VCaP (cell line): Measurements from ENCODE around the gene CLBA1.

Experiments
- H3K27ac ChIP-seq: fragments of 450-650 bp; 2 replicates; pipeline ENCODE4 v1.5.1; 2017
- TF ChIP-seq, protein P1 (sequence below): fragments of 450-650 bp; conservative IDR thresholded peaks from 2 replicates; pipeline ENCODE4 v1.5.1; 2017; ENCODE audit warnings: mild to moderate bottlenecking, moderate library complexity

Gene CLBA1

DNA sequence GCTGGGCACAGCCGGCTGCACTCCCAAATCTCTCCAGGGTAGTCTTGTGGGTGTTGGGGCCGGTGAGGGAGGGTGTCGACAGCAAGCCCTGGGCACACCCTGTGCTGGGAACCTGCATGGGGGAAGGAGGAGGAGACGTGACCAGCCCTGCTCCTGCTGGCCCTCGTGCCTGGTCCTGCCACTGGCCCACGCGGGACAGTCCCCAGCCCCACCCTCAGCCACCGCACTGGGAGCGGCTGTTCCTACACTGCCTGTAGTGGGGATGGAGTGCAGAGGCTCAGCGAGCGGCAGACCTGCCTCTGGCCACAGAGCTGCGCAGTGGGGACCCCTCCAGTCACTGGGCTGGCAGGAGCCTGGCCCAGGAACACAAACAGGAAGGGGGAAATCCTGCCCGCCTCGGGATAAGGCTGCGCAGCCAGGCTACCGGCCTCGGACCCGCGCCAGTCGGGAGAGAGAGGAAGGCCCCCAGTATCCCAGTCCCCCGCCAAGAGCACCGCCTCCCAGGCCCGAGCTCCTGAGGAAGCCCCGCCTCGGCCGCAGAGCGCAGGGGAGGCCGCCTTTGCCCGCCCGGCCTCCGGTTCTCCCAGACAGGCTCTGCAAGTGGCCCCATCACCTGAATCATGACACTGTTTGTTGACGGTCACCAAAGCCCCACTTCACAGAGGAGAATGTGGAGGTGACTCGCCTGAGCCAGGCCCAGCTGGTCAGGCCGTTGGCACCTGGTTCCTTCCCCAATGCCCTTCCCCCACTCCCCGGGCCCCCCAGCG is 18.0 kb upstream of the CLBA1 start:
- TF ChIP-seq, protein P1, sequence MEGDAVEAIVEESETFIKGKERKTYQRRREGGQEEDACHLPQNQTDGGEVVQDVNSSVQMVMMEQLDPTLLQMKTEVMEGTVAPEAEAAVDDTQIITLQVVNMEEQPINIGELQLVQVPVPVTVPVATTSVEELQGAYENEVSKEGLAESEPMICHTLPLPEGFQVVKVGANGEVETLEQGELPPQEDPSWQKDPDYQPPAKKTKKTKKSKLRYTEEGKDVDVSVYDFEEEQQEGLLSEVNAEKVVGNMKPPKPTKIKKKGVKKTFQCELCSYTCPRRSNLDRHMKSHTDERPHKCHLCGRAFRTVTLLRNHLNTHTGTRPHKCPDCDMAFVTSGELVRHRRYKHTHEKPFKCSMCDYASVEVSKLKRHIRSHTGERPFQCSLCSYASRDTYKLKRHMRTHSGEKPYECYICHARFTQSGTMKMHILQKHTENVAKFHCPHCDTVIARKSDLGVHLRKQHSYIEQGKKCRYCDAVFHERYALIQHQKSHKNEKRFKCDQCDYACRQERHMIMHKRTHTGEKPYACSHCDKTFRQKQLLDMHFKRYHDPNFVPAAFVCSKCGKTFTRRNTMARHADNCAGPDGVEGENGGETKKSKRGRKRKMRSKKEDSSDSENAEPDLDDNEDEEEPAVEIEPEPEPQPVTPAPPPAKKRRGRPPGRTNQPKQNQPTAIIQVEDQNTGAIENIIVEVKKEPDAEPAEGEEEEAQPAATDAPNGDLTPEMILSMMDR: no peak
- no peak overlapping the region for H3K27ac ChIP-seq

DNA sequence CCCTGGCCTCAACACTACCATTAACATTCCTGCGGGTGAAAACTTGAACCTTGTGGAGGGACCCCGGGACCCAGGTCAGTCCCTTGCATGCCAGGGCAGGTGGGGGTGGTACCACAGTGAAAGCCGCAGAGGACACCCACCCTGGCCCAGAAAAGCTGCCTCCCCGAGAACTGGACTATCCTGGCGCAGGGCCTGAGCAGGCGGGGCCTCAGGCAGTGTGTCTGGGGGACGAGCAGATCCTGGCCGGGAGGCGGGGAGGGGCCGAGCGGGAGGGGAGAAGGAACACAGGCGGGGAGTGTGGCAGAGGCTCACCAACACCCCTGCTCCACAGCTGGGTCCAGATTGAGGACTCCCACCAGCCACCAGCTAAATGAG is 17.4 kb upstream of the CLBA1 start:
- no peak overlapping the region for H3K27ac ChIP-seq
- TF ChIP-seq, protein P1: no peak

DNA sequence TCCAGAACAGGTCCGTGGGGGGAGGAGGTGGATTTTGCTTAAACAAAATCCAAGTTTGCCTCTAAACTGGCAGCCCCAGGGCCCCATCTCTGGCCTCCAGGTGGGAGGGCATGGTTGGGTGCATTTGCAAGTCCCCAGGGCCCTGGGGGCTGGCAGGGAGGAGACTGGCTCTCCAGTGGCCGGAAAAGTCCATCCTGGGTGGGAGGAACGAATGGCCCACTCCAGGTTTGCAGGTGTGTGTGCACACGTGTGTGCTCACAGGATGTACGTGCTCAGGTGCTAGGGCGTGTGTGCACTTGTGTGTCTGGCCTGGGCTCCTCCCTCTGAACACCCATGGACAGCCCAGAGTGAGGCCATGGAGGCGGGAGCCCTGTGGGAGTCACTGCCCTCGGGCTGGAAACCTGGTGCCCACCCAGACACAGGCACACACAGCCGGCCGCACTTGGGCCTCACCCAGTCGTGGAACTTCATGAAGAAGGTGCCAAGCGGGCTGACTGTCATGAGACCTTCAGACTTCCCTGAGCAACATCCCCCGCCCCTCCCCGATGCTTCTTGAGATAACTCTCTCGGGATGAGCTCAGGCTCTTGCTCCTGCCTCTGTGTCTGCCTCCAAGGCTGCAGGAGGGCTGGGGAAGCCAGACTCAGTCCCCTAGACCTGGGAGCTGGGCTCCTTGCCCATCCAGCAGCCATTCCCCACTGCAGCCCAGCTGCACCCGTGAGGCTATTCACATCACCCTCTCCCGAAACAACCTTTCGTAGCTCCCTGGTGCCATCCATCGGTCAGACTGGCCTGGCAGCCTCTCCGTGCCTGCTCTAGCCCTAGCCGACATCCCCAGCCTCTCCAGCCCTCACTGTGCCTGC is 16.8 kb upstream of the CLBA1 start:
- TF ChIP-seq, protein P1: peak; percentile 30
- no peak overlapping the region for H3K27ac ChIP-seq

DNA sequence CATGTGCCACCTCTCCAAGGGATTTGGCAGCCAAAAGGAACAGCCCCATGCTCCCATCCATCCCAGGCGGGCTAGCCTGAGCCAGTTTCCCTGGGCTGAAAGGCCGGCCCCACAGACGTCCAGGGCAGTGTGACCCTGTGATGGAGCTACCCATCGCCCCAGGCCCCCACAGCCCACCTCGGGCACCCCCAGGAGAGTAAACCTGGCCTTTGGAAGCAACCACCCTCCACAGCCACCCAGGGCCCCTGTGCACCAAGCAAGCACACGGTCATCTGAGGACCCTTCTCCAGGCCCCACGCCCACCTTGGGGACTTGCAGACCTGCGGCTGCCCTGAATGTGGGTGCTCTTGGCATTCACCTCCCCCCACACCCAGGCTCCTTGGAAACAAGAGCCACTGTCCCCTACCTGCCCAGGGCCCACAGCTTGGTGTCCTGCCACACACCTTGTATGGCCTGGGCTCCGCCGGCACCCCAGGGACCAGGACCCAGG is 15.8 kb upstream of the CLBA1 start:
- TF ChIP-seq, protein P1: no peak
- H3K27ac ChIP-seq: no peak overlapping the region

DNA sequence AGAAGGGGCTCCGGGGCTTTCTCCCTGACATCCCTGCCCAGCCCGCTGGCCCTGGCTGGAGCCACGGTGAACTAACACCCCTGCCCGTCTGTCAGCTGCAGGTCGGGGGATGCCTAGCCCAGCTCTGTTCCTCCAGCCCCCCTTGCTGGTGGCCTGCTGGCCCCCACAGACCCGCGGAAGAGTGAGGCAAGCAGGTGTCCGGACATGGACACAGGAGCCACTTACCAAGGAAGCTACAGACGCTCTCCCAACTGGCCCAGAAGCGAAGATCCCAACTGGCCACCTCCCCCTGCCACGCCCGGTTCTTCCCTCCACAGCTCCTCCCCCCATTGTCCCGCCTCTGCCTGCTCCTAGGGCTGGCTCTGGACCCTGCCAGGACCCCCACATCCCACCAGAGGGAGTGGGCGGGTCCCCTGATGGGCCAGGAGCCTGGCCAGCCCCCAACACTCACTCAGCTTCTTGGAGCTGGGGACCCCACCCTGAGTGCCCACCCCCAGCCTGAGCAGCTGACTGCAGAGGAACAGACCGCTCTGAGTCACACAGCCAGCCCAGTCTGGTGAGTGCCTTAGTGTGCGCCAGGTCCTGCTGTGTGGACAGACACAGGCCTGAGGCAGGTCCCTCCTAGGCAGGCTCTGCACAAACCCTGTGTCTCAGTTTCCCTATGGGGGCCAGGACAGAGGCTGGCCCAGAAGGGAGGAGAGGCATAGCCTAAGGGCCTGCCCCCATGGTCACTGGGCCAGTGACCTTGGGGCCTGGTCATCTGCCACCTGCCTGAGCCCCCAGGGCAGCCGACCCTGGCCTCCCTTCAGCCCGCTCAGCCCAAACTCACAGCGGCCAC is 15.1 kb upstream of the CLBA1 start:
- H3K27ac ChIP-seq: no peak overlapping the region
- TF ChIP-seq, protein P1: no peak

DNA sequence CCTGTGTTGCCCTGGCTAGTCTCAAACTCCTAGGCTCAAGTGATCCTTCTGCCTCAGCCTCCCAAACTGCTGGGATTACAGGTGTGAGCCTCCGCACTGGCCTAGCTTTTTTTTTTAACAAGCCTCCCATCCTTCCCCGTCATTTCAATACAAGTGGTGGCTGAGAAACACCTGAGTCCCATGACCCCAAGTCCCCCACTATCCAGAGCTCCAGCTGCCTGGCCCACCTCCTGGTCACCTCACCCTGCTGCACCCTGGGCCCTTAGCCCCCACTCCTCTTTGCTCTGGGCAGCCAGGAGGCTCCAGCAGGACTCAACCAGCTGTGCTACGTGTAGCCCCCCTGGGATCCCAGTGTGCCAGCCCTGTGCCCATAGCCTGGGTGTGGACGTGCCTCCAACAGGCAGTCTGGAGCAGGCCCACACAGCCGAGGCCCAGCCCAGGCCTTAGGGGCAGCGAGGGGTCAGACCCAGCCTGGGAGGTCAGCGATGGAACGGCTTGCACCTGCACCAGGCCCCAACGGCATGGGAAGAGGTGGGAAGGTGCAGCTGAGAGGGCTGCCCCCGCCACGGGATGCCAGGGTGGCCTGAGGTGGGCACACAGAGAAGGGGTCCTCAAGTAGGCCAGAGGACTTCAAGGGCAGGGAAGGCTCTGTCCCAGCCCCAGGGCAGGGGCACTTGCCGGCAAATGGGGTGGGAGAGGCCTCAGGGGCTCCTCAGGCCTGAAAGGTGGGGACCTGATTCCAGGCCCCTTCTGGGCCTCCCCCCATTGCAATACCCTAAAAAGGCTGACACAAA is 13.9 kb upstream of the CLBA1 start:
- TF ChIP-seq, protein P1: no peak
- no peak overlapping the region for H3K27ac ChIP-seq
